Fibroblast of the conjunctiva (primary cell): ENCODE measurements around the gene NDOR1.

ENCODE experiments used
- DNase-seq: peaks from one replicate; pipeline ENCODE4 v3.0.0-alpha.2; 2010; ENCODE audit warnings: low read depth

NDOR1 gene

DNA sequence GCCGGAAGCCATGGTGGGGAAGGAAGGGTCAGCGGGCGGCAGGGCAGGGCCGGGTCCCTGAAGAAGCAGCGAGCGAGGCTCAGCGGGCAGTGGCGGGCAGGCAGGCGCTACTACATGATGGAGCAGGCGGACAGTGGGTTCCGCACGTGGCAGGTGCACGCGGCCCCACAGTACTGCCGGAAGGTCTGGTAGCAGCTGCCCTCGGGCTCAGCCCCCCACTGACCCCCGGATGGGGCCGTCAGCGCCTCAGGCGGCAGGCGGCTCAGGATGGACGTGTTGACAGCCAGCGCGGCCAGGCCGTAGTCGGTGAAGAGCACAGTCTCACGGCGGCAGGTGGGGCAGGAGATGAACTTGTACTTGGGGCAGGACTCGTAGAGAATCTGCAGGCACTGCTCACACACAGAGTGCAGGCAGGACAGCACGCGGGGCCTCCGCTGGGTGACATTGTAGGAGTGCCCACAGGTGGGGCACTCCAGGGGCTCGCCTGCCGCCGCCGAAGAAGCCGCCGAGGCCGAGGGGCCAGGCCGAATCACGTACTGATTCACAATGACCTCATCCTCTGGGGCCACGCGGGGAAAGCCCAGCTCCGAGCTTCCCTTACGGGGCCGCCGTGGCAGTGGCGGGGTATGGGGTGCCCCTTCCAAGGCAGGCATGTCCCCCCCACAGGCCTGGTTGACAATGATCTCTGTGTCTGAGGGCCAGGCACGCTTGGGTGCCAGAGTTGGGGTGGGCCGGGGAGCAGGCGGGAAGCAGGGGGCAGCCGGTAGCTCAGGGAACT, 15.0 kb downstream of the NDOR1 start:
- DNase-seq, result no peak

DNA sequence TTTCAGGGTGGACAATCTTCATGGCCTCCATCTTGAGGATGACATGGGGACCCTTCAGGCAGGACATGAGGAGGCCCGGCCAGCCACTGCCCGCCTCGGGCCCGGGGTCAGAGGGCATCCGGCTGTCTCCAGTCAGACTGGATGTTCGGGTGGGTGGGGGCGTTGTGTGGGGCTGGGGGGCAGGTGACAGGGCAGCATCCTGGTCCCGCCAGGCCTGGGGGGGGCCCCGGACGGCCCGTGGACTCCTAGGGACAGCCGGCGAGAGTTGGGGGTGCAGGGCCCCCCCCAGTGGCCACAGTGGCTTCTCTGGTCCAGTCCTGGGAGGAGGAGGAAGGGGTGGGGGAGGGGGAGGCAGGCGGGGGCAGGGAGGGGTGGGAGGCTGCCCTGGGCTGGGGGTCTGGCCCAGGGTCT, 15.6 kb downstream of the NDOR1 start:
- no peak for DNase-seq

DNA sequence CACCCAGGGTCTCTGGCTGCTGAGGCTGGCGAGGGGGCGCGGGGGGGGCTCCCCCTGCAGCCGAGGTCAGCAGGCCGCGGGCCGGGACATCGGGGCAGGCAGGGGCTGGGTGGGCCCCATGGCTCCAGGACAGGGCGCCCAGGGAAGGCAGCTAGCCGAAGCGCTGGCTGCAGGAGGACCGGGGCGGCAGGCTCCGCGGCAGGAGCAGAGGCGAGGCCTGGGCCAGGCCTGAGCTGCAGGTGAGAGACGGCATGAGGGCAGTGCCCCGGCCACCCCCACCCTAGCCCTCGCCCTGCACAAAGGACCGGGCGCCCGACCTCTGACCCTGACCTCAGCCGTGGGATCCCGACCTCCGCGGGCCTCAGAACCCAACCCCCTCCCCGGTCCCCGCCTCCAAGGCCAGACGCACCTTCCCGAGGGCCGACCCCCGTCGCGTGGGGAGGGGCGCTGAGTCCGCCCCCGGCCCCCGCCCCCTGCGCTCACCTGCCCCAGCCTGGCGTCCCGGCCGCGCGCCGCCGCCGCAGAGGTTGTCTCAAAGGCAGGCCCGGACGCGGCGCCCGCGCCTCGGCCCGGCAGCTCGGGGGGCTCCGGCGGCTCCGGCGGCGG, 16.1 kb downstream of the NDOR1 start:
- no peak for DNase-seq

DNA sequence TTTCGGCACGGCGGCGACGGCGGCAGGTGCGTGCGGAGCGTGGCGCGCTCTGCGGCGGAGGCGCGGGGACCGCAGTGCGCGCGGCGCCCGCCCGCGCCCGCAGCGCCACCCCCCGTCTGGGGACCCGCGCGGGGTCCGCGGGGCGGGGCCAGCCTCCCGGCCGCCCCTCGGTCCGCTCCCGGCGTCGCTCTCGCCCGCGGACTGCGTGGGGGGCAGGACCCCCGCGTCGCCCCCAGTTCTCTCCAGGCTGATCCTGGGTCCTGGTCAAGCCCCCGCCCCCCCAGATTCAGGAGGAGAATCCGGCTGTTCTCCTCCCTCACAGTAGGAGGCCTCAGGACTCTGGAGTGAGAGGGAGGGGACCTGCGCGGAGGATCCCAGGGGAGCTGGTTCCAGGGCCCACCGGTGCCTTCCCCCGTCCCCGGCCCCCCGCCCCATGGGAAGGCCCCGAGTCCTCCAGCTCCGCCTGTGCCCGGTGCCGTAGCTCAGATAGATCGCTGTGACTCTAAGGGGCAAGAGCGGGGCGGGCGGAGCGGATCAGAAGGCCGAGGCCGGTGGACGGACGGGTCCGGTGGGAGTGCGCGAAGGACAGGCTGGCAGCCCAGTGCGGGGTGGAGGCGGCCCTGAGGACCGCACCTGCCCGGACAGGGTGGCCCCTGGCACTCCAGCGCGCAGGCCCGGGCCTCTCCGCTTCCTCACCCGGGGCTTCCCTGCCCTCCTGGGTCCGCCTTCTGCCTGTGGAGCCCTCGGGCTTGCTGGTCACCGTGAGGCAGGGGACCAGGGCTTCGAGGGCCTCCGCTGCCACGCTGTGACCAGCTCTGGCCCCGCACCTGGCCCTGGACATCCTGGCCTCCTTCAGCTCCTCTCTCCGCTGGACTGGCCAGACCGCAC, 16.9 kb downstream of the NDOR1 start, which contains the start of gene RNF208:
Gene RNF208 (minus strand): TSS at position 51 of the 888 bp plus-strand sequence. CDS start 1,028 bp downstream, outside the sequence.
- DNase-seq, result no peak

DNA sequence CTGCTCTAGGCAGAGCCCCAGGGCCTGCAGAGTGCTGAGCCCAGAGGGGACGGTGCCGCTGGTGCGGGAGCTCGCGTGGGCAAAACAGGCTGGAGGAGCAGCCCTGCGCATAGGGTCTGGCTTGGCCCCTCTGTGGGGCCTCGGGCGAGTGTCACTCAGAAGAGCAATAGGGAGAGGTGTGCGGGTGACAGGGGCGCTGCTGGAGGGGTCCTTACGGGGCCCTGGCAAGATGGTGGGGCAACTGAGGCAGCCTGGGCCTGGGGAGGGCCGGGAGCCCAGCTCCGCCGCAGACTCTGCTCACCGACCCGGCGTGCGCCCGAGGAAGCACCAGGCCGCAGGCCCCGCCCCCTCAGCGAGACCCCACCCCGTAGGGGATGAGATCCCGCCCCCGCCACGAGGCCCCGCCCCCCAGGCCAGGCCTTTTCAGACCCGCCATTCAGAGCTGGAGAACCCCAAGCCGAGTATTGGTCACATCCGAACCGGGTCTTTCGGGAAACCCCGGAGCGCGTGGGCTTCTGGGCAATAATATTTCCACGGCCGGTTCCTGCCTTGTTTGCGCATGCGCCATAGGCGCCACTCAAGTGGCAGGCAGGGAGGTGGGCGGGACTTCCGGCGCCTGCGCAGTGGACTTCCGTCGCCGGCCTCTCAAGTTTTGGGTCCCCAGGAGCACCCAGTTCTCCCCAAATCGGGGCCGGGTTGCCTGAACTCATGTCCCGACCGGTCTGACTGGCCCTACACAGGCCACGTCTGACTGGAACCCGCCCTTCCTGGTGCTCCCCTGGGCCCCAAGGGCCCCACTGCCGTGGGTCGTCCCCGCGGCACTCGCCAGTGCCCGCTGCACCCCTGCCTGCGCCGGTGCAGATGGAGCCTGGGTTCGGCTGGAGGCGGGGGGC, 17.8 kb downstream of the NDOR1 start:
- peak; percentile 98 for DNase-seq

DNA sequence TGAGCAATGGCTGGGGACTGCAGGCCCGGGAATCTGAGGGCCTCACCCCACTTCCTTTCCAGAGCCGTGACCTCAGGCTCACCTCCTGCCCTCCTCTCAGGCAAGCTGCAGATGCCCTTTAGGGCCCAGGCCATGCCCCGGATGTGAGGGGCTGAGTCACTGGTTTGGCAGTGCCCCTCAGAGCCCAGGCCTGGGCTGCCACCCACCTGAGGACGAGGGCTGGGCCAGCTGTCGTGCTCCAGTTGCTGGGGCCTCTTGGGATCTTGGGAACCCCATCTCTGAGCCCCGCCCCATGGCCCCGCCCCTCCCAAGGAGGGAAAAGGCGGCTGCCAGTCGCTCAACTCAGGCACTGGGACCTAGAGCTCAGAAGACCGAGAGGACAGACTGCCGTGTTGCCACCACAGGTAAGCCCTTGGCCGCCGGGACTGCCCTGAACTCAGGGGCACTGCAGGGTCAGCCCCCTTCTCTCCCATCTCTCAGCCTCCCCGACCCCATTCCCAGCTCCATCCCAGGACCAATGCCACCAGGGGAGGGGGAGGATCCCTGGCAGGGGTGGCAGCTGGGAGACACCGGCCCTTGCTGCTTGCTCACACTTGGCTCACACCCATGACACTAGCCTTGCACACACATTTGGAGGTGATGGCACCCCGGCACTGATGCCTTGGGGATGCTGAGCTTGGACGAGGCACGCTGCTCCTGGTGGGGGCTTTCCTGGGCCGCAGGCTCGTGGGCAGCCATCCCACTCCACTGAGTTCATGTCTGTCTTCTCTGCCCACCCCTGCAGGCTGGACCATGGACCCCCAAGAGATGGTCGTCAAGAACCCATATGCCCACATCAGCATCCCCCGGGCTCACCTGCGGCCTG, 19.6 kb downstream of the NDOR1 start, which contains the start of gene CYSRT1:
Gene CYSRT1 (plus strand): TSS at position 345 of the 865 bp plus-strand sequence. CDS start 448 bp downstream, at position 793.
- no peak for DNase-seq

DNA sequence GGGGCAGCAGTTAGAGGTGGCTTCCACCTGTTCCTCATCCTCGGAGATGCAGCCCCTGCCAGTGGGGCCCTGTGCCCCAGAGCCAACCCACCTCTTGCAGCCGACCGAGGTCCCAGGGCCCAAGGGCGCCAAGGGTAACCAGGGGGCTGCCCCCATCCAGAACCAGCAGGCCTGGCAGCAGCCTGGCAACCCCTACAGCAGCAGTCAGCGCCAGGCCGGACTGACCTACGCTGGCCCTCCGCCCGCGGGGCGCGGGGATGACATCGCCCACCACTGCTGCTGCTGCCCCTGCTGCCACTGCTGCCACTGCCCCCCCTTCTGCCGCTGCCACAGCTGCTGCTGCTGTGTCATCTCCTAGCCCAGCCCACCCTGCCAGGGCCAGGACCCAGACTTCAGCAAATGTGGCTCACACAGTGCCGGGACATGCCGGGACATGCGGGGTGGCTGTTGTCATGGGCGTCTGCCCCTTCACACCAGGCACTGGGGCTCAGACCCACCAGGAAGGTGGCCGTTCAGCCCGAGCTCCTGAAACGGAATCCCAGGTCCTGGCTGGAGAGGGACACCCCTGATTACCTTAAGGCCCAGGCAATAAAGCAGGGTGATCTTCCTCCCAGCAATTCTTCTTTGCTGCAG, 20.3 kb downstream of the NDOR1 start:
- DNase-seq, result no peak

DNA sequence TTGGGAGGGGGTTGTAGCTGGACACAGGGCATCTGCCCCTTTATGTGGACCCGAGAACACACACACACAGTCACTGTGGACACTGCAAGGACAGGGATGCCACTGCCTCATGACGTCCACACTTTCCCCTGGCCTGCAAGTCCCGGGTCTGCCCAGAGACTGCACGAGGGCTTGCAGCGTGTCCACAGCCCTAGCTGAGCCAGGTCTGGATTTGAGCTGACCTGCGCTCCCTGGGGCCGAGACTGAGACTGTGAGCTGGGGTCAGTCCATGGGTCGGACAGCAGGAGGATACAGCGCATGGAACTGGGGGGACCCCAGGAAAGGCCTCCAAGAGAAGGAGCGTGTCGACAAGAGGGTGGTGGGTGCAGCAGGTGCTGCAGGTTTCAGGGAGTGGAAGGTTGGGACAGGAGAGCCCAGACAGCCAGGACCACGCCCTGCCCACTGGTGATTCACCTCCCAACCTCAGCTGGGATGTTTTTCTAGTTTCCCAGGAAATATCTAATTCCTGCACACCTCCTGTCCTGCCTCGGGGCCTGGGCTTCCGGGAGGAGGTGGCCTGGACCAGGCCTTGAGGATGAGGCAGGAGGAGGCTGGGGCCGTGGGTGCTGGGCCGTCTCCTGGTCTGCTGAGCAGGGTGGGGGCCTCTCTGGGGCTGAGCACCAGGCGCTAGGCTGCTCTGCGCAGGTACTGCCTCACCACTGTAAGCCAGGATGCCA, 21.0 kb downstream of the NDOR1 start:
- no peak for DNase-seq

DNA sequence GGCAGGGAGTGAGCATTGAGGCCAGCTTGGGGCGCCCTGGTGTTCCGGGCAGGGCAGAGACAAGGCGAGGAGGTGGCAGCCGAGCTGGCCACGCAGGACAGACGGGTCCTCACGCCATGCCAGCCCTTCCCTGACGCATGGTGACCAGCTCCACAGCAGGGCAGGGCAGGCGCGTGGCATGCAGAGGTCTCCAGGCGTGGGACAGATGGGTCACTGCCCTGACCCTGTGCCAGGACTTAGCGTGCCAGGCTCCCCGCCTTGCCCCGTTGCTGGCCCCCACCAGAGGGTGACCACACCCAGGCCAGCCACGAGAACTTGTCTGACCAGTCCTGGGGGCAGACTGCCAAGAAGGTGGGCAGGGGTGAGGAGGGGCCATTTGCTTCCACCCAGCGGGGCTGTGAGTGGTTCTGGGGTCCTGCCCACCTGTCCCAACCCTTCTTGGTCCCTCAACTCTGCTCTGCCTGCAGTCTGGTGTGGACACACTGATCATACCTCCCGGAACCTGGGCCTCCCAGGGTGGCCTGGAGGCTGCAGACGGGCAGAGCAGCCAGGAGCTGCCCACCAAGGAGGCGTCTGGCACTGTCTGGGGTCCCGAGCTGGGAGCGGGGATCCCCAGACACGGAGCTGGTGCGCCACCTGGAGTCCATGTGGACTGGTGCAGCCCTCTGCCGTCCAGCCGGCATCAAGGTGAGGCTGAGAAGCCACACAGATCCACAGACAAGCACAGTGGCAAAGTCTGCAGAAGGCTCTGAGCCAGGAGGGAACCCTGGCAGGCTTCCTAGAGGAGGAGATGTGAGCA, 21.8 kb downstream of the NDOR1 start, which contains the start of gene RNF224:
Gene RNF224 (plus strand): TSS at position 449 of the 799 bp plus-strand sequence. CDS start 834 bp downstream, outside the sequence.
- DNase-seq, result peak; percentile 35

DNA sequence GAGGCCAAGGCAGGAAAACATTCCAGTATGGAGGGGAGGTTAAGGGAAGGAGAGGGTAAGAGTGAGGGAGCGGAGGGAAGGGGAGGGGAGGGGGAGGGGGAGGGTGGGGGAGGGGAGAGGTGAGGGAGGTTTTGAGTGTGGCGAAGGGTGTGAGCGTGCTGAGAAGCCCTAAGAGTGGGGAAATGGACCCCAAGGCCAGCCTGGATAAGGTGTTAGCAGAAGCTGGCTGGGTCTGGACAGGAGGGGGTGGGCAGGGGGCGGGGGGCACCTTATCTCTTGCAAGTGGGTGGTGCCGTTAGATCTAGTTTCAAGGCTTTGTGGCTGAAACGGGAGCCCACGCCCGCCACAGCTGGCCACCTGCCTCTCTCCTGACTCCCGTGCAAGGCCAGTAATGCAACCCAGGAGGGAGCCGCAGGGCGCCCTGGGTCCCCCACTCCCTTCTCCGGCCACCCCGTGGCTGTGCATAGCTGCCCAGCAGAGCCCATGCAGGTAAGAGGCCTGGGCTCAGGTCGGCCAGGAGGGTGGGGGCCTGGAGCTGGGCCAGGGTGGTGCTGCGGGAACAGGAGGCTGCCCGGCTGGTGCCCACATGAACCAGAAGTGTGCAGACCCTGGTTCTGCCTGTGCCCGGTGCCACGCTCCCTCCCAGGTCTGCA, 22.5 kb downstream of the NDOR1 start:
- no peak for DNase-seq

DNA sequence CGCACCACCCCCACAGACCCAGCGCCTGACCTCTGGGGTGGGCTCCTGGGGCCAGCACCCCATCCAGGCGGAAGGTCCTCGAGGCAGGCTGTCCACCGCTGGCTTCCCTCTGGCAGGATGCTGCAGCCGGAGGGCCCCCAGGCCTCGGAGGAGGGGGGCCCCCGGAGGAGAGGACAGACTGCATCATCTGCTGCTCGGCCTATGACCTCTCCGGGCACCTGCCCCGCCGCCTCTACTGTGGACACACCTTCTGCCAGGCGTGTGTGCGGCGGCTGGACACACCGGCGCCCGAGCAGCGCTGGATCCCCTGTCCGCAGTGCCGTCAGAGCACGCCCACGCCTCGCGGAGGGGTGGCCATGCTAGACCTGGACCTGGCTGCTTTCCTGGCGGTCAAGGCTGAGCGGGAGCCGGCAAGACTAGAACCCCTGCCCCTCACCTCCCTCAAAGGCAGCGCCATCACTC, 23.0 kb downstream of the NDOR1 start:
- DNase-seq, result no peak

DNA sequence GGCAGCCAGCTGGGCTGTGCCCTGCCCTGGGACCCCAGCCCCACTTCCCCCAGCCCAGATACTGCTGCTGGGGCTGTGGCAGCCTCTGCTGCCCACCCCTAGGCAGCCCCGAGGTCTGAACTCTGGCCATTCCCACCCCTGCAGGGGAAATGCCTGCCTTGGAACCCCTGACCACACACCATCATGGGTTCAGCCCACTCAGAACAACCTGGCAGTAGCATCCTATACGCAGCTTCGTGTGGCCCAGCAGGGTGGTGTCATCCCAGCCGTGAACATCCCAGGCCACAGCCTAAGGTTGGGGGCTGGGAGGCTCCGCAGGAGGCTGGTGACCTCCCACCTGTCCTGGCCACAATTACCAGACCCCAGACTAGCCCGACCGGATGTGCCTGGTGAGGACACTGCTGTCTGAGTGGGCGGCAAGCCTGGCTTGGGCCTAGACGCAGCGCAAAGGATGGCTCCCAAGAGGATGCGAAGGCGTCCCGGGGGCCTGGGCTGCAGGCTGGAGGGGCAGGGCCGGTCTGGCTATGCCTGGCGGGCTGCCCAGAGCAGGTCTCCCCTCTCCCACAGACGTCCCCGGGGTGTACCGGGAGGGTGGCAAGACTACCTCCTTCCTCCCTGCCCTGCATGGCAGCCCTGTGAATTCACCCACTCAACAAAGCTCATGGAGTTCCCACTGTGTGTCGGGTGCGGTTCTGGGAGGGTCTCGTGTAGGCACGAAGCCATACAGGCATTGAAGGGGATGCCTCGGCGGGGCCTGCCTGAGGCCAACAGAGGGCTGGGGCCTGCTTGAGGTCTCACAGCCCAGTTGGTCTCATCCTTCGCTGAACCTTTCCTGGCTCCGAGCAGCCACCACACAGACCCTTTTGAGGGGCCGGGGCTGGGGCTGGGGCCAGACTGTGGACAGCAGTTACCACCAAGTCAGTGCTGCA, 23.7 kb downstream of the NDOR1 start:
- no peak for DNase-seq

DNA sequence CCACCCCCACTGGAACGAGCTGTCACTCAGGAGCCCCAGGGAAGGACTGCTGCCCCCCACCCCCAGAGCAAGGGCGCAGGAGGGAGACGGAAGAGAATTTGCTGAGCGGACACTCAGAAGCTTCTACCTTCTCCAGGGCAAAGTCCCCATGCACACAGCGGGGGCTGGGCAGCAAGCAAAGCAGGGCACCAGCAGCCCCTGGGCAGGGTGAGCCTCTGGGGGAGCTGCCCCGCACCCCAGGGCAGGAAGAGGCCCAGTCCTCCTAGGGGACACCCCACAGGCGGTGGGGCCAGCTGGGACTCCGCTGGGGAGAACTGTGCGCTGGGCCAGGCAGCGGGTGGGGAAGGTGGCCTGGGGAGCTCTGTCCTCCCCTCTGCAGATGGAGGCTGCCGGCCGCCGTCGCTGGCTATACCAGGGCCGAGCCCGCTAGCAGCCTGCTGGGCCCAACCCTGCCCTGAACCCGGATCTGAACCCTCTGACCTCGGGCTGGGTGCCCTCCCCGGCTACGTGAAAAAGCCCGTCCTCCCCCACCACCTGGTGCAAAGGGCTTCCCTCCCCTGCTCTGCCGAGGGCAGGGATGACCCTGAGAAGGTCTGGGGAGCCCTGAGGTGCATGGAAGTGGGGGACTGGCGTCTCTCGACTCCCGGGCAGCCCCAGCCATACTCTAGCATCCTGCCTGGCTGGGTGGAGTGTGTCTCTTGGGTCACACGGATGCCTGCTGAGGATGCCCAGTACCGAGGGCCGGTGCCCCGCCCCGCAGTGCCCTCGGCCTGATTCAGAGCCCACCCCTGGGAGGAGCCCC, 24.6 kb downstream of the NDOR1 start:
- no peak for DNase-seq

DNA sequence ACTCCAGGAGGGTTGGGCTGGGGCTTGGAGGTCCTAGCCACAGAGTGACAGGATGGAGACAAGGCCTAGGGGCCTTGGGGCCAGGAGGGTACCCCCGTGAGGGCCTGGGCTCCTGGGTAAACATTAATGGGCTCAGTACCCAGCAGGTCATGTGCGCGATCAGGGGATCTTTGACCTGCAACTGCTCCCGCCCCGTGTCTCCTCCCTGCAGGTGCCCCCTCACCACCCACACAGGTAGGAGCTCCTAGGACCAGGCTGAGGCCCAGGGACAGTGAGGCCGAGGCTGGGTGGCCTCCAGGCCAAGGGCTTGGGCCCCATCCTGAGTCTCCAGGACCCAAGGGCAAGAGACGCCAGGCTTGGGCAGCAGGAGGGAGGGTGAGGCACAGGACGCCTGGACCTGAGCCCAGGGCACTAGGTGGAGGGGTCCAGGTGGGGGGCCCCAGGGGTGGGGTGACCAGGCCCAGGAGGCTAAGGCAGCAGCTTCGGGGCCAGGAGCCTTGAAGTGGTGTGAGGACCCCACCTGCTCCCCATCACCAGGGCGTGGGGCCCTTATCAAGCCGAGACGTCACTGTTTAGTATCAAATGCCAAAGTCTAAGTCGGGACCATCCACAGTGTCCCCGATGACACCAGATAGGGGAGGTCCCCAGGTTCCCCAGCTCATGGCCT, 25.3 kb downstream of the NDOR1 start, which contains the start of gene SLC34A3:
Gene SLC34A3 (plus strand): TSS at position 197 of the 667 bp plus-strand sequence. CDS start 802 bp downstream, outside the sequence.
- no peak for DNase-seq
